SU-DHL-6 (cell line): ENCODE results near the gene SPACA4.

Experiments
- H2AFZ ChIP-seq: fragments of 200-600 bp; sonication (generic); 2 replicates; pipeline ENCODE4 v1.6.1; 2014; ENCODE audit warnings: low read depth, mild to moderate bottlenecking, moderate library complexity, mixed read lengths, antibody characterized with exemption, low read length; ENCODE audit not compliant: severe bottlenecking
- H3F3A ChIP-seq: fragments of 200-600 bp; shearing (Covaris generic); 2 replicates; pipeline ENCODE4 v1.6.0; 2016; ENCODE audit warnings: antibody characterized with exemption, mild to moderate bottlenecking; ENCODE audit not compliant: insufficient read depth
- H3K27ac ChIP-seq: fragments of 200-600 bp; sonication (generic); 2 replicates; pipeline ENCODE4 v1.5.1; 2016; ENCODE audit warnings: low read depth, mild to moderate bottlenecking, low read length, moderate library complexity, mixed read lengths
- H3K27me3 ChIP-seq: fragments of 200-600 bp; sonication (generic), shearing (Covaris generic); 2 replicates; pipeline ENCODE4 v1.6.0; 2014; ENCODE audit warnings: mild to moderate bottlenecking, low read length
- H3K36me3 ChIP-seq: fragments of 200-600 bp; sonication (generic); 2 replicates; pipeline ENCODE4 v1.6.1; 2014; ENCODE audit warnings: mild to moderate bottlenecking, low read length, mixed read lengths
- H3K4me2 ChIP-seq: fragments of 300-600, 200-600 bp; shearing (Covaris generic), sonication (generic); 2 replicates; pipeline ENCODE4 v1.6.0; 2014; ENCODE audit warnings: low read length, low read depth, mild to moderate bottlenecking; ENCODE audit not compliant: poor library complexity, severe bottlenecking
- H3K4me3 ChIP-seq: fragments of 200-600 bp; sonication (generic); 2 replicates; pipeline ENCODE4 v1.5.1; 2014; ENCODE audit warnings: antibody characterized with exemption, low read length, mild to moderate bottlenecking, mixed read lengths; ENCODE audit not compliant: insufficient read depth, poor library complexity, severe bottlenecking
- H3K79me2 ChIP-seq: fragments of 200-600 bp; sonication (generic); 2 replicates; pipeline ENCODE4 v1.6.1; 2014; ENCODE audit warnings: mild to moderate bottlenecking, low read length, moderate library complexity; ENCODE audit not compliant: insufficient read depth
- H3K9ac ChIP-seq: fragments of 200-600 bp; sonication (generic); 2 replicates; pipeline ENCODE4 v1.7.0; 2014; ENCODE audit warnings: mild to moderate bottlenecking, low read length
- H3K9me2 ChIP-seq: fragments of 200-600 bp; sonication (generic); replicated peaks from 2 replicates; pipeline ENCODE4 v1.6.1; 2014; ENCODE audit warnings: low read length; ENCODE audit not compliant: insufficient read depth
- H3K9me3 ChIP-seq: fragments of 200-600 bp; sonication (generic); 2 replicates; pipeline ENCODE4 v1.6.1; 2014; ENCODE audit warnings: low read length, mixed read lengths; ENCODE audit not compliant: insufficient read depth
- H4K20me1 ChIP-seq: fragments of 200-600 bp; sonication (generic); 2 replicates; pipeline ENCODE4 v1.6.1; 2014; ENCODE audit warnings: low read depth, mild to moderate bottlenecking, antibody characterized with exemption, low read length, moderate library complexity, mixed read lengths
- CTCF ChIP-seq: fragments of 200-600 bp; sonication (generic); IDR thresholded peaks from one replicate; pipeline ENCODE4 v1.5.1; 2017; ENCODE audit warnings: antibody characterized with exemption, mild to moderate bottlenecking, low read length, moderate library complexity; ENCODE audit not compliant: insufficient read depth, poor library complexity, severe bottlenecking
- EZH2phosphoT487 ChIP-seq: fragments of 200-600 bp; sonication (generic), shearing (Covaris generic); conservative IDR thresholded peaks from 2 replicates; pipeline ENCODE4 v1.6.1; 2018; ENCODE audit warnings: mild to moderate bottlenecking, antibody characterized with exemption, low read length, moderate library complexity, mixed read lengths

SPACA4 gene

GRCh38 chr19:48618278-48618915, 11.9 kb downstream of the SPACA4 start:
- peak overlapping the region; percentile 79 for H3K4me3 ChIP-seq
- H3K9me3 ChIP-seq = no peaks in the 10 kb centered on the region
- peaks cover 21% of the 10 kb centered on the region for H3F3A ChIP-seq
- peak overlapping the region; percentile 92 for H3K9ac ChIP-seq
- TF ChIP-seq EZH2phosphoT487 (no peak), CTCF (no peak)
- H3K36me3 ChIP-seq = peaks cover 16% of the 10 kb centered on the region
- H2AFZ ChIP-seq = no peak overlapping the region
- peak overlapping the region; percentile 87 for H3K4me2 ChIP-seq
- no peaks in the 10 kb centered on the region for H3K9me2 ChIP-seq
- no peaks in the 10 kb centered on the region for H3K27me3 ChIP-seq
- H3K79me2 ChIP-seq = peaks cover 40% of the 10 kb centered on the region
- H4K20me1 ChIP-seq = peaks cover 14% of the 10 kb centered on the region
- H3K27ac ChIP-seq = peak overlapping the region; percentile 69

- H4K20me1 ChIP-seq = peaks cover 14% of the 10 kb centered on the region
- H3K36me3 ChIP-seq = peaks cover 16% of the 10 kb centered on the region
- peak within 1 kb of the TSS; percentile 79 for H3K4me3 ChIP-seq
- peak within 1 kb of the TSS; percentile 92 for H3K9ac ChIP-seq
- peak within 1 kb of the TSS; percentile 77 for H3K27ac ChIP-seq
- H3K4me2 ChIP-seq = peak within 1 kb of the TSS; percentile 92
- no peaks in the 10 kb centered on the region for H3K9me2 ChIP-seq
- peaks cover 45% of the 10 kb centered on the region for H3K79me2 ChIP-seq
- no peaks in the 10 kb centered on the region for H3K9me3 ChIP-seq
- H2AFZ ChIP-seq = peak within 1 kb of the TSS; percentile 29
- peaks cover 26% of the 10 kb centered on the region for H3F3A ChIP-seq
- no peak for TF ChIP-seq CTCF
- no peak for TF ChIP-seq EZH2phosphoT487
- no peaks in the 10 kb centered on the region for H3K27me3 ChIP-seq
Measured at GRCh38 chr19:48618916-48619691, 12.6 kb downstream of the SPACA4 start, which contains the start of the genes RPL18 and SPHK2. Gene RPL18, minus strand, starts transcription at chr19:48619178. Its CDS starts 35 bp downstream, at chr19:48619143. Gene SPHK2, plus strand, starts transcription at chr19:48619506. Its CDS starts 1,009 bp downstream, at chr19:48620515.

GRCh38 chr19:48619692-48620585, 13.4 kb downstream of the SPACA4 start:
- H3K9ac ChIP-seq = peak overlapping the region; percentile 92
- H4K20me1 ChIP-seq = peaks cover 14% of the 10 kb centered on the region
- no peaks in the 10 kb centered on the region for H3K9me3 ChIP-seq
- H3K27ac ChIP-seq = peak overlapping the region; percentile 77
- H3K27me3 ChIP-seq = no peaks in the 10 kb centered on the region
- H3F3A ChIP-seq = peaks cover 20% of the 10 kb centered on the region
- H3K79me2 ChIP-seq = peaks cover 45% of the 10 kb centered on the region
- TF ChIP-seq CTCF (no peak), EZH2phosphoT487 (no peak)
- H3K4me3 ChIP-seq = peak overlapping the region; percentile 79
- peaks cover 16% of the 10 kb centered on the region for H3K36me3 ChIP-seq
- H3K9me2 ChIP-seq = no peaks in the 10 kb centered on the region
- peak overlapping the region; percentile 29 for H2AFZ ChIP-seq
- peak overlapping the region; percentile 92 for H3K4me2 ChIP-seq
